SH-SY5Y (cell line): ENCODE results near the gene SFI1.

Experiments used
- GATA2 ChIP-seq: IDR thresholded peaks from 2 replicates; pipeline ENCODE4 v1.6.1; 2011; ENCODE audit warnings: mild to moderate bottlenecking, low read depth, low read length
- GATA3 ChIP-seq: IDR thresholded peaks from 2 replicates; pipeline ENCODE4 v1.6.1; 2011; ENCODE audit warnings: low read depth, mild to moderate bottlenecking, low read length, moderate library complexity

DNA sequence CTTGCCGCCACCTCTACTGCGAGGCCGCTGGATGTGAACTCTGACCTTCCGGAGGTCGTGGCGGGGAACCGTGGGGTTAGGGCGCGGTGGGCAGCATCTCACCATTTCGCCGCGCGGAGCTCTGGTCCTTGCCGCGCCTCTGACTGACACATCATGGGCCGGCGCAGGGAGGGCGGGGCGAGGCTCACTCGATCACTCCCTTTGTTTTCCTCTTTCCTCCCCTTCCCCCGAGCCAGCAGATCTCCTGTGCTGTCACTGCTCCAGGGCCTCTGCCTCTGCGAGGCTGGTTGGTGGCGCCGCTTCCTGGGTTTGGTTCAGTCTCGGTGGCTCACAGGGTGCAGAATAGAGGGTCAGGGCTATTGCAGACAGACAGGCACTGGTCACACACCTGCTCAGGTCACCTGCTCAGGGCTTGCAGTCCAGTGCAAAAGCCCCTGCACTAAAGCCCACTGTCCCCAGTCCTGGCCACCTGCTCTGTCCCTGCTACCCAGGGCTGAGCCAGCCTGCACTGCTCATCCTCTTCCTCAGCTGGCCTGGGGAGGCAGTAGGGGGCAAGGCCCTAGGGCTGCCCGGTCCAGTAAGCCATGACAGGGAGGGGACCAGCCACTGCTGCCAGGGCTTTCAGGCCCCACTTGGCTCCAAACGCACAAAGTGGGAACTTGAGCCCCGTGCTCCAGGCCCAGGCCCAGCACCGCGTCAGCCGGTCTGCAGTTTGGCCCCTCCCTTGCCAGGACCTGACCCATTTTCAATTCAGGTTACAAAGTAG lies 129.5 kb downstream of the SFI1 start:
- no peak for TF ChIP-seq GATA3
- TF ChIP-seq GATA2: no peak
